ENCODE results near the gene KIRREL3. TPM values are rescaled to one million over a fixed set of nuclear protein-coding genes. Genes with fewer than 3 reads are reported as not detected.

KIRREL3 gene
- total and polyA plus RNA-seq, 2 experiments from 2014 or later = 16.1 to 35.6 TPM

- H3K9me3 ChIP-seq (ENCODE audit: low read depth) = no peaks in the 10 kb centered on the region
- no peak overlapping the region for H3K27ac ChIP-seq
- no peak overlapping the region for H3K4me2 ChIP-seq (ENCODE audit: unreplicated experiment)
- 0 out of 2 replicates have a peak, but pooled peaks cover 5% of the 10 kb centered on the region for H3F3A ChIP-seq (ENCODE audit: insufficient read depth)
- H3K27me3 ChIP-seq (replicated peaks; ENCODE audit: insufficient read depth) = no peaks in the 10 kb centered on the region
- TF ChIP-seq EZH2 (IDR thresholded peaks at IDR 0.05; ENCODE audit: insufficient read depth, poor library complexity, severe bottlenecking) (no peak), EZH2phosphoT487 (IDR thresholded peaks at IDR 0.05; ENCODE audit: insufficient read depth, low read depth) (no peak)
- H3K79me2 ChIP-seq (ENCODE audit: insufficient read depth) = no peaks in the 10 kb centered on the region
- no peaks in the 10 kb centered on the region for H3K36me3 ChIP-seq (ENCODE audit: low read depth)
- no peaks in the 10 kb centered on the region for H3K9me2 ChIP-seq (ENCODE audit: insufficient read depth)
- in situ Hi-C loops (cut with MboI) = no loop called here
- H2AFZ ChIP-seq = no peak overlapping the region
- no peak for DNase-seq
- H3K4me1 ChIP-seq (ENCODE audit: insufficient read depth) = no peaks in the 10 kb centered on the region
- no peak overlapping the region for H3K4me3 ChIP-seq
- H3K9ac ChIP-seq = no peak overlapping the region
- H4K20me1 ChIP-seq (ENCODE audit: insufficient read depth) = no peaks in the 10 kb centered on the region
- 77 to 85% methylated on average over 2 of the region's 2 CpGs for WGBS, 2 experiments (ENCODE audit: low coverage in 1 of 2, low lambda C conversion rate in 2 of 2, missing lambda C conversion rate in 2 of 2)
Observed at GRCh38 chr11:126423154-126423553, 577.4 kb downstream of the KIRREL3 start.

GRCh38 chr11:126422446-126422845, 578.1 kb downstream of the KIRREL3 start:
- Histone ChIP-seq H3K27me3 (replicated peaks; ENCODE audit: insufficient read depth) (no peaks in the 10 kb centered on the region), H3K9me2 (ENCODE audit: insufficient read depth) (no peaks in the 10 kb centered on the region), H3K4me2 (ENCODE audit: unreplicated experiment) (no peak overlapping the region), H3K27ac (no peak overlapping the region), H3K36me3 (ENCODE audit: low read depth) (no peaks in the 10 kb centered on the region), H3K4me3 (no peak overlapping the region), H3K9me3 (ENCODE audit: low read depth) (no peaks in the 10 kb centered on the region), H3F3A (ENCODE audit: insufficient read depth) (0 out of 2 replicates have a peak, but pooled peaks cover 5% of the 10 kb centered on the region), H2AFZ (no peak overlapping the region), H3K79me2 (ENCODE audit: insufficient read depth) (no peaks in the 10 kb centered on the region), H4K20me1 (ENCODE audit: insufficient read depth) (no peaks in the 10 kb centered on the region), H3K4me1 (ENCODE audit: insufficient read depth) (no peaks in the 10 kb centered on the region), H3K9ac (no peak overlapping the region)
- TF ChIP-seq EZH2 (IDR thresholded peaks at IDR 0.05; ENCODE audit: insufficient read depth, poor library complexity, severe bottlenecking) (no peak), EZH2phosphoT487 (IDR thresholded peaks at IDR 0.05; ENCODE audit: insufficient read depth, low read depth) (no peak)
- no peak for DNase-seq
- in situ Hi-C loops (cut with MboI) = no loop called here
- WGBS, 2 experiments (ENCODE audit: low coverage in 1 of 2, low lambda C conversion rate in 2 of 2, missing lambda C conversion rate in 2 of 2) = 98 to 100% methylated on average over 2 of the region's 2 CpGs

GRCh38 chr11:126421271-126421671, 579.3 kb downstream of the KIRREL3 start:
- 85 to 91% methylated on average over 13 of the region's 13 CpGs for WGBS, 2 experiments (ENCODE audit: low coverage in 1 of 2, low lambda C conversion rate in 2 of 2, missing lambda C conversion rate in 2 of 2)
- in situ Hi-C loops (cut with MboI) = no loop called here

GRCh38 chr11:126420698-126421256, 579.8 kb downstream of the KIRREL3 start:
- no peak for TF ChIP-seq EZH2 (IDR thresholded peaks at IDR 0.05; ENCODE audit: insufficient read depth, poor library complexity, severe bottlenecking)
- TF ChIP-seq EZH2phosphoT487 (IDR thresholded peaks at IDR 0.05; ENCODE audit: insufficient read depth, low read depth) = no peak
- Histone ChIP-seq H4K20me1 (ENCODE audit: insufficient read depth) (no peaks in the 10 kb centered on the region), H3K9me3 (ENCODE audit: low read depth) (no peaks in the 10 kb centered on the region), H3K27me3 (replicated peaks; ENCODE audit: insufficient read depth) (no peaks in the 10 kb centered on the region), H3K27ac (no peak overlapping the region), H3K9ac (no peak overlapping the region), H3K36me3 (ENCODE audit: low read depth) (no peaks in the 10 kb centered on the region), H3K79me2 (ENCODE audit: insufficient read depth) (no peaks in the 10 kb centered on the region), H3F3A (ENCODE audit: insufficient read depth) (0 out of 2 replicates have a peak, but pooled peaks cover 5% of the 10 kb centered on the region), H3K4me1 (ENCODE audit: insufficient read depth) (peaks cover 9% of the 10 kb centered on the region), H3K9me2 (ENCODE audit: insufficient read depth) (no peaks in the 10 kb centered on the region), H2AFZ (no peak overlapping the region), H3K4me2 (ENCODE audit: unreplicated experiment) (no peak overlapping the region), H3K4me3 (no peak overlapping the region)
- in situ Hi-C loops (cut with MboI) = no loop called here
- no peak for DNase-seq
- WGBS, 2 experiments (ENCODE audit: low coverage in 1 of 2, low lambda C conversion rate in 2 of 2, missing lambda C conversion rate in 2 of 2) = 75 to 80% methylated on average over 6 of the region's 6 CpGs

More at GRCh38 chr11:126421271-126421671, 579.3 kb downstream of the KIRREL3 start:
- Histone ChIP-seq H3K9ac (no peak overlapping the region), H3K4me1 (ENCODE audit: insufficient read depth) (peaks cover 6% of the 10 kb centered on the region), H3K4me2 (ENCODE audit: unreplicated experiment) (no peak overlapping the region), H3K27ac (no peak overlapping the region), H3K9me3 (ENCODE audit: low read depth) (no peaks in the 10 kb centered on the region), H3K79me2 (ENCODE audit: insufficient read depth) (no peaks in the 10 kb centered on the region), H3K36me3 (ENCODE audit: low read depth) (no peaks in the 10 kb centered on the region), H3F3A (ENCODE audit: insufficient read depth) (0 out of 2 replicates have a peak, but pooled peaks cover 5% of the 10 kb centered on the region), H2AFZ (no peak overlapping the region), H3K27me3 (replicated peaks; ENCODE audit: insufficient read depth) (no peaks in the 10 kb centered on the region), H3K9me2 (ENCODE audit: insufficient read depth) (no peaks in the 10 kb centered on the region), H4K20me1 (ENCODE audit: insufficient read depth) (no peaks in the 10 kb centered on the region), H3K4me3 (no peak overlapping the region)
- DNase-seq = no peak
- TF ChIP-seq EZH2phosphoT487 (IDR thresholded peaks at IDR 0.05; ENCODE audit: insufficient read depth, low read depth) (no peak), EZH2 (IDR thresholded peaks at IDR 0.05; ENCODE audit: insufficient read depth, poor library complexity, severe bottlenecking) (no peak)
